ENCODE results near the gene CD40LG. TPM values are rescaled to one million over a fixed set of nuclear protein-coding genes. Genes with fewer than 3 reads are reported as not detected.

Gene CD40LG
- total and polyA plus RNA-seq, 5 donors from 2014 or later = 7.6 to 25.0 (median 19.9) TPM

GRCh38 chrX:136650811-136651210 lies 2.9 kb downstream of the CD40LG start:
- Histone ChIP-seq H3K36me3 (ENCODE audit: control insufficient read depth, insufficient read depth, low read length) (peaks cover 9% of the 10 kb centered on the region), H3K27ac (ENCODE audit: insufficient read depth, low read length, poor library complexity, severe bottlenecking) (peak overlapping the region; percentile 33), H3K9me3 (ENCODE audit: control insufficient read depth in 2 of 2, low read length in 2 of 2) (no peaks in the 10 kb centered on the region), H3K4me3 (ENCODE audit: low read depth, low read length) (peak overlapping the region; percentile 90), H3K27me3 (ENCODE audit: control insufficient read depth, insufficient read depth, low read length) (no peaks in the 10 kb centered on the region), H3K4me1 (ENCODE audit: control insufficient read depth, insufficient read depth, low read length, poor library complexity, severe bottlenecking) (peaks cover 27% of the 10 kb centered on the region)
- Mint-ChIP-seq H3K4me1 (peaks cover 0 to 57% (median 28%) of the 10 kb centered on the region in 4 donors), H3K27ac (peak overlapping the region; percentile 63 to 86 (median 68)), H3K4me3 (peak overlapping the region; percentile 65 to 93 (median 90)), H3K9me3 (no peaks in the 10 kb centered on the region), H3K36me3 (peaks cover 22% of the 10 kb centered on the region), H3K27me3 (no peaks in the 10 kb centered on the region)
- ATAC-seq (ENCODE audit: low read depth in 2 of 2) = no peak
- DNase-seq = no peak

- Histone ChIP-seq H3K27ac (ENCODE audit: insufficient read depth, low read length, poor library complexity, severe bottlenecking) (peak overlapping the region; percentile 51), H3K4me3 (ENCODE audit: low read depth, low read length) (peak overlapping the region; percentile 90), H3K27me3 (ENCODE audit: control insufficient read depth, insufficient read depth, low read length) (no peaks in the 10 kb centered on the region), H3K9me3 (ENCODE audit: control insufficient read depth in 2 of 2, low read length in 2 of 2) (no peaks in the 10 kb centered on the region), H3K36me3 (ENCODE audit: control insufficient read depth, insufficient read depth, low read length) (peaks cover 15% of the 10 kb centered on the region), H3K4me1 (ENCODE audit: control insufficient read depth, insufficient read depth, low read length, poor library complexity, severe bottlenecking) (peaks cover 24% of the 10 kb centered on the region)
- Mint-ChIP-seq H3K9me3 (no peaks in the 10 kb centered on the region), H3K27ac (peak overlapping the region; percentile 38 to 80 (median 56)), H3K4me3 (peak overlapping the region; percentile 6 to 91 (median 77)), H3K36me3 (peaks cover 29% of the 10 kb centered on the region), H3K4me1 (peaks cover 0 to 57% (median 20%) of the 10 kb centered on the region in 4 donors), H3K27me3 (no peaks in the 10 kb centered on the region)
- ATAC-seq (ENCODE audit: low read depth in 2 of 2) (no peak), DNase-seq (no peak)
Observed at GRCh38 chrX:136652822-136653723, 5.1 kb downstream of the CD40LG start.

GRCh38 chrX:136656361-136656964 lies 8.5 kb downstream of the CD40LG start:
- H3K4me3 ChIP-seq (ENCODE audit: low read depth, low read length) = peak overlapping the region; percentile 26
- H3K36me3 ChIP-seq (ENCODE audit: control insufficient read depth, insufficient read depth, low read length) = peaks cover 27% of the 10 kb centered on the region
- peak overlapping the region; percentile 82 to 91 (median 91) for H3K27ac Mint-ChIP-seq

GRCh38 chrX:136658151-136658550 lies 10.2 kb downstream of the CD40LG start:
- Mint-ChIP-seq H3K4me3 (peak overlapping the region in 2 of 4 donors; percentile 63 to 66), H3K9me3 (no peaks in the 10 kb centered on the region), H3K27ac (peak overlapping the region; percentile 32 to 91 (median 91)), H3K36me3 (peaks cover 30% of the 10 kb centered on the region), H3K4me1 (peaks cover 6 to 82% (median 29%) of the 10 kb centered on the region in 4 donors), H3K27me3 (no peaks in the 10 kb centered on the region)
- peaks cover 27% of the 10 kb centered on the region for H3K36me3 ChIP-seq (ENCODE audit: control insufficient read depth, insufficient read depth, low read length)
- peak in 1 of 2 donors; percentile 20 for ATAC-seq (ENCODE audit: low read depth in 2 of 2)
- no peaks in the 10 kb centered on the region for H3K9me3 ChIP-seq (ENCODE audit: control insufficient read depth in 2 of 2, low read length in 2 of 2)
- no peak for DNase-seq
- peak overlapping the region; percentile 27 for H3K4me3 ChIP-seq (ENCODE audit: low read depth, low read length)
- H3K4me1 ChIP-seq (ENCODE audit: control insufficient read depth, insufficient read depth, low read length, poor library complexity, severe bottlenecking) = peaks cover 18% of the 10 kb centered on the region
- peak overlapping the region; percentile 61 for H3K27ac ChIP-seq (ENCODE audit: insufficient read depth, low read length, poor library complexity, severe bottlenecking)
- H3K27me3 ChIP-seq (ENCODE audit: control insufficient read depth, insufficient read depth, low read length) = no peaks in the 10 kb centered on the region

More at GRCh38 chrX:136656361-136656964, 8.5 kb downstream of the CD40LG start:
- Mint-ChIP-seq H3K27me3 (no peaks in the 10 kb centered on the region), H3K4me3 (peak overlapping the region; percentile 33 to 70 (median 48)), H3K4me1 (peaks cover 0 to 83% (median 24%) of the 10 kb centered on the region in 4 donors), H3K9me3 (no peaks in the 10 kb centered on the region), H3K36me3 (peaks cover 30% of the 10 kb centered on the region)
- ATAC-seq (ENCODE audit: low read depth in 2 of 2) (no peak), DNase-seq (no peak)
- no peaks in the 10 kb centered on the region for H3K9me3 ChIP-seq (ENCODE audit: control insufficient read depth in 2 of 2, low read length in 2 of 2)
- peaks cover 16% of the 10 kb centered on the region for H3K4me1 ChIP-seq (ENCODE audit: control insufficient read depth, insufficient read depth, low read length, poor library complexity, severe bottlenecking)
- no peaks in the 10 kb centered on the region for H3K27me3 ChIP-seq (ENCODE audit: control insufficient read depth, insufficient read depth, low read length)
- peak overlapping the region; percentile 36 for H3K27ac ChIP-seq (ENCODE audit: insufficient read depth, low read length, poor library complexity, severe bottlenecking)

- peak overlapping the region in 1 of 4 donors; percentile 19 for H3K4me3 Mint-ChIP-seq
- Histone ChIP-seq H3K9me3 (ENCODE audit: control insufficient read depth in 2 of 2, low read length in 2 of 2) (no peaks in the 10 kb centered on the region), H3K27me3 (ENCODE audit: control insufficient read depth, insufficient read depth, low read length) (no peaks in the 10 kb centered on the region), H3K4me3 (ENCODE audit: low read depth, low read length) (no peak overlapping the region), H3K36me3 (ENCODE audit: control insufficient read depth, insufficient read depth, low read length) (peaks cover 27% of the 10 kb centered on the region), H3K4me1 (ENCODE audit: control insufficient read depth, insufficient read depth, low read length, poor library complexity, severe bottlenecking) (peaks cover 15% of the 10 kb centered on the region), H3K27ac (ENCODE audit: insufficient read depth, low read length, poor library complexity, severe bottlenecking) (no peak overlapping the region)
- DNase-seq (no peak), ATAC-seq (ENCODE audit: low read depth in 2 of 2) (no peak)
- H3K27me3 Mint-ChIP-seq = no peaks in the 10 kb centered on the region
- H3K36me3 Mint-ChIP-seq = peaks cover 34% of the 10 kb centered on the region
- peaks cover 6 to 85% (median 28%) of the 10 kb centered on the region in 4 donors for H3K4me1 Mint-ChIP-seq
- H3K9me3 Mint-ChIP-seq = peaks cover 0 to 4% (median 0%) of the 10 kb centered on the region in 7 donors
- H3K27ac Mint-ChIP-seq = peak overlapping the region; percentile 32 to 91 (median 91)
Observed at GRCh38 chrX:136659174-136659573, 11.2 kb downstream of the CD40LG start.

- Histone ChIP-seq H3K27ac (ENCODE audit: insufficient read depth, low read length, poor library complexity, severe bottlenecking) (no peak overlapping the region), H3K27me3 (ENCODE audit: control insufficient read depth, insufficient read depth, low read length) (no peaks in the 10 kb centered on the region), H3K4me1 (ENCODE audit: control insufficient read depth, insufficient read depth, low read length, poor library complexity, severe bottlenecking) (peaks cover 18% of the 10 kb centered on the region), H3K9me3 (ENCODE audit: control insufficient read depth in 2 of 2, low read length in 2 of 2) (peaks cover 0 to 6% of the 10 kb centered on the region in 2 experiments), H3K4me3 (ENCODE audit: low read depth, low read length) (no peak overlapping the region), H3K36me3 (ENCODE audit: control insufficient read depth, insufficient read depth, low read length) (peaks cover 34% of the 10 kb centered on the region)
- Mint-ChIP-seq H3K4me1 (peaks cover 6 to 74% (median 25%) of the 10 kb centered on the region in 4 donors), H3K36me3 (peaks cover 26% of the 10 kb centered on the region), H3K27ac (peak overlapping the region; percentile 41 to 92 (median 70)), H3K9me3 (peaks cover 0 to 4% (median 0%) of the 10 kb centered on the region in 7 donors), H3K4me3 (peak overlapping the region in 2 of 4 donors; percentile 0 to 40), H3K27me3 (no peaks in the 10 kb centered on the region)
- DNase-seq (no peak), ATAC-seq (ENCODE audit: low read depth in 2 of 2) (no peak)
Observed at GRCh38 chrX:136660896-136661295, 12.9 kb downstream of the CD40LG start.

GRCh38 chrX:136662104-136662503 lies 14.1 kb downstream of the CD40LG start:
- peak overlapping the region in 2 of 4 donors; percentile 7 to 16 for H3K4me3 Mint-ChIP-seq
- Histone ChIP-seq H3K4me1 (ENCODE audit: control insufficient read depth, insufficient read depth, low read length, poor library complexity, severe bottlenecking) (peaks cover 23% of the 10 kb centered on the region), H3K27ac (ENCODE audit: insufficient read depth, low read length, poor library complexity, severe bottlenecking) (peak overlapping the region; percentile 23), H3K36me3 (ENCODE audit: control insufficient read depth, insufficient read depth, low read length) (peaks cover 40% of the 10 kb centered on the region), H3K9me3 (ENCODE audit: control insufficient read depth in 2 of 2, low read length in 2 of 2) (peaks cover 0 to 6% of the 10 kb centered on the region in 2 experiments), H3K27me3 (ENCODE audit: control insufficient read depth, insufficient read depth, low read length) (no peaks in the 10 kb centered on the region), H3K4me3 (ENCODE audit: low read depth, low read length) (no peak overlapping the region)
- DNase-seq (peak in 1 of 3 donors; percentile 23), ATAC-seq (ENCODE audit: low read depth in 2 of 2) (no peak)
- H3K4me1 Mint-ChIP-seq = peaks cover 9 to 68% (median 25%) of the 10 kb centered on the region in 4 donors
- H3K9me3 Mint-ChIP-seq = peaks cover 0 to 4% (median 0%) of the 10 kb centered on the region in 7 donors
- peak overlapping the region; percentile 66 to 86 (median 76) for H3K27ac Mint-ChIP-seq
- no peaks in the 10 kb centered on the region for H3K27me3 Mint-ChIP-seq
- H3K36me3 Mint-ChIP-seq = peaks cover 26% of the 10 kb centered on the region

Data from CD4-positive, CD25-positive, alpha-beta regulatory T cell (primary cell).